PC-3 (cell line): ENCODE data around the gene BCAS3. TPM values are rescaled to one million over a fixed set of nuclear protein-coding genes. Genes with fewer than 3 reads are reported as not detected.

Source experiments
- ATAC-seq: fragments of 200-7000 bp; cut with Tn5 transposase; 2 replicates; pipeline ENCODE4 v1.9.1; 2020; ENCODE audit warnings: mild to moderate bottlenecking, moderate library complexity
- BruUV-seq: library from RNA; stranded (reverse); fragments of 400-500 nt; replicated peaks from 2 replicates; lab custom pipeline; 2021; lab: Mats Ljungman, UMichigan
- CTCF ChIA-PET: fragments of 300-600 bp; sonication (Branson Sonifier 250); formaldehyde crosslinking; loops from one replicate; lab custom pipeline; 2022; ENCODE audit warnings: antibody characterized with exemption; lab: Charles Lee
- POLR2A ChIA-PET: fragments of 300-600 bp; sonication (Branson Sonifier 250); formaldehyde crosslinking; loops from one replicate; lab custom pipeline; 2022; ENCODE audit warnings: antibody characterized with exemption; ENCODE audit not compliant: unreplicated experiment; lab: Charles Lee
- DNase-seq: peaks from one replicate; pipeline ENCODE4 v3.0.0-alpha.2; 2015
- H2AFZ ChIP-seq: fragments of 300-600 bp; sonication (generic); 2 replicates; pipeline ENCODE4 v1.6.0; 2016; ENCODE audit warnings: antibody characterized with exemption, low read length
- H3F3A ChIP-seq: fragments of 300-600 bp; sonication (generic); one replicate; pipeline ENCODE4 v1.6.0; 2017; ENCODE audit warnings: antibody characterized with exemption, low read length, control low read depth, mild to moderate bottlenecking; ENCODE audit not compliant: unreplicated experiment
- H3K27ac ChIP-seq: fragments of 300-600 bp; sonication (generic); 2 replicates; pipeline ENCODE4 v1.5.1; 2016; ENCODE audit warnings: mild to moderate bottlenecking, low read length
- H3K27me3 ChIP-seq: fragments of 300-600 bp; sonication (generic); 2 replicates; pipeline ENCODE4 v1.6.1; 2016; ENCODE audit warnings: low read length, mixed read lengths
- H3K36me3 ChIP-seq: fragments of 300-600 bp; sonication (generic); 2 replicates; pipeline ENCODE4 v1.6.1; 2016; ENCODE audit warnings: low read depth, mixed run types, low read length, mixed read lengths
- H3K4me1 ChIP-seq: fragments of 300-600 bp; sonication (generic); 2 replicates; pipeline ENCODE4 v1.5.1; 2016; ENCODE audit warnings: low read length; ENCODE audit not compliant: insufficient read depth
- H3K4me2 ChIP-seq: fragments of 300-600 bp; sonication (generic); 2 replicates; pipeline ENCODE4 v1.6.0; 2016; ENCODE audit warnings: low read length
- H3K4me3 ChIP-seq: fragments of 300-600 bp; sonication (generic); 2 replicates; pipeline ENCODE4 v1.5.1; 2016; ENCODE audit warnings: mild to moderate bottlenecking, low read length, mixed read lengths
- H3K79me2 ChIP-seq: fragments of 300-600 bp; sonication (generic); 2 replicates; pipeline ENCODE4 v1.6.1; 2017; ENCODE audit warnings: low read length, mixed read lengths
- H3K9ac ChIP-seq: fragments of 300-600 bp; sonication (generic); 2 replicates; pipeline ENCODE4 v1.6.0; 2016; ENCODE audit warnings: mild to moderate bottlenecking, low read length
- H3K9me2 ChIP-seq: fragments of 300-600 bp; sonication (generic); replicated peaks from 2 replicates; pipeline ENCODE4 v1.6.1; 2016; ENCODE audit warnings: mixed run types, low read length, mixed read lengths
- H3K9me3 ChIP-seq: fragments of 300-600 bp; sonication (generic); 2 replicates; pipeline ENCODE4 v1.6.1; 2016; ENCODE audit warnings: low read length, mixed read lengths
- H4K20me1 ChIP-seq: fragments of 300-600 bp; sonication (generic); 2 replicates; pipeline ENCODE4 v1.6.1; 2016; ENCODE audit warnings: low read length, mixed read lengths
- EZH2 ChIP-seq: fragments of 300-600 bp; sonication (generic); IDR thresholded peaks from one replicate; pipeline ENCODE4 v1.6.1; 2017; ENCODE audit warnings: antibody characterized with exemption, mild to moderate bottlenecking, low read length; ENCODE audit not compliant: unreplicated experiment
- EZH2phosphoT487 ChIP-seq: fragments of 300-600 bp; sonication (generic); IDR thresholded peaks from 2 replicates; pipeline ENCODE4 v1.6.1; 2018; ENCODE audit warnings: mild to moderate bottlenecking, antibody characterized with exemption, low read length, borderline replicate concordance
- intact Hi-C: fragments of 100-400 bp; cut with micrococcal nuclease; formaldehyde crosslinking; loops from 2 replicates; pipeline ENCODE4 v1.9.0; 2023
- total RNA-seq: library from RNA; depleted of rRNA; stranded (reverse); fragments of >200 nt; gene quantifications from 2 replicates; pipeline ENCODE4 v1.2.3, GENCODE V29; 2014
- TF ChIP-seq, protein P1 (sequence below): fragments of 300-600 bp; sonication (generic); conservative IDR thresholded peaks from 2 replicates; pipeline ENCODE4 v1.5.1; 2017; ENCODE audit warnings: antibody characterized with exemption, low read depth, mild to moderate bottlenecking, low read length

Gene BCAS3
- total RNA-seq, 1 experiment from 2014 or later = 25.9 TPM

DNA sequence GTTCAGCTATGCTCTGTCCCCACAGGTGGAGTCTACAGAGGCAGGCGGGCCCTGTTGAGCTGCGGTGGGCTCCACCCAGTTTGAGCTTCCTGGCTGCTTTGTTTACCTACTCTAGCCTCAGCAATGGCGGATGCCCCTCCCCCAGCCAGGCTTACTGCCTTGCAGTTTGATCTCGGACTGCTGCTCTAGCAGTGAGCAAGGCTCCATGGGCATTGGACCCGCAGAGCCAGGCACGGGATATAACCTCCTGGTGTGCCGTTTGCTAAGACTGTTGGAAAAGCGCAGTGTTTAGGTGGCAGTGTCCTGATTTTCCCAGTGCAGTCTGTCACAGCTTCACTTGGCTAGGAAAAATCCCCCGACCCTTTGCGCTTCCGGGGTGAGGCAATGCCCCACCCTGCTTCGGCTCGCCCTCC, 89.1 kb downstream of the BCAS3 start:
- ChIA-PET CTCF (no interaction called here), POLR2A (no interaction called here)
- TF ChIP-seq EZH2phosphoT487 (no peak), EZH2 (no peak)
- TF ChIP-seq, protein P1, sequence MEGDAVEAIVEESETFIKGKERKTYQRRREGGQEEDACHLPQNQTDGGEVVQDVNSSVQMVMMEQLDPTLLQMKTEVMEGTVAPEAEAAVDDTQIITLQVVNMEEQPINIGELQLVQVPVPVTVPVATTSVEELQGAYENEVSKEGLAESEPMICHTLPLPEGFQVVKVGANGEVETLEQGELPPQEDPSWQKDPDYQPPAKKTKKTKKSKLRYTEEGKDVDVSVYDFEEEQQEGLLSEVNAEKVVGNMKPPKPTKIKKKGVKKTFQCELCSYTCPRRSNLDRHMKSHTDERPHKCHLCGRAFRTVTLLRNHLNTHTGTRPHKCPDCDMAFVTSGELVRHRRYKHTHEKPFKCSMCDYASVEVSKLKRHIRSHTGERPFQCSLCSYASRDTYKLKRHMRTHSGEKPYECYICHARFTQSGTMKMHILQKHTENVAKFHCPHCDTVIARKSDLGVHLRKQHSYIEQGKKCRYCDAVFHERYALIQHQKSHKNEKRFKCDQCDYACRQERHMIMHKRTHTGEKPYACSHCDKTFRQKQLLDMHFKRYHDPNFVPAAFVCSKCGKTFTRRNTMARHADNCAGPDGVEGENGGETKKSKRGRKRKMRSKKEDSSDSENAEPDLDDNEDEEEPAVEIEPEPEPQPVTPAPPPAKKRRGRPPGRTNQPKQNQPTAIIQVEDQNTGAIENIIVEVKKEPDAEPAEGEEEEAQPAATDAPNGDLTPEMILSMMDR = no peak
- Histone ChIP-seq H4K20me1 (no peaks in the 10 kb centered on the region), H3K4me1 (no peaks in the 10 kb centered on the region), H3K36me3 (no peaks in the 10 kb centered on the region), H3K27me3 (no peaks in the 10 kb centered on the region), H3K9ac (no peak overlapping the region), H3K9me2 (no peaks in the 10 kb centered on the region), H3K9me3 (no peaks in the 10 kb centered on the region), H3K4me2 (no peak overlapping the region), H3K27ac (no peak overlapping the region), H3K79me2 (no peaks in the 10 kb centered on the region), H3F3A (no peaks in the 10 kb centered on the region), H3K4me3 (no peak overlapping the region), H2AFZ (no peak overlapping the region)
- no TSS peak for BruUV-seq
- no peak for DNase-seq
- intact Hi-C loops = no loop called here
- ATAC-seq = no peak

DNA sequence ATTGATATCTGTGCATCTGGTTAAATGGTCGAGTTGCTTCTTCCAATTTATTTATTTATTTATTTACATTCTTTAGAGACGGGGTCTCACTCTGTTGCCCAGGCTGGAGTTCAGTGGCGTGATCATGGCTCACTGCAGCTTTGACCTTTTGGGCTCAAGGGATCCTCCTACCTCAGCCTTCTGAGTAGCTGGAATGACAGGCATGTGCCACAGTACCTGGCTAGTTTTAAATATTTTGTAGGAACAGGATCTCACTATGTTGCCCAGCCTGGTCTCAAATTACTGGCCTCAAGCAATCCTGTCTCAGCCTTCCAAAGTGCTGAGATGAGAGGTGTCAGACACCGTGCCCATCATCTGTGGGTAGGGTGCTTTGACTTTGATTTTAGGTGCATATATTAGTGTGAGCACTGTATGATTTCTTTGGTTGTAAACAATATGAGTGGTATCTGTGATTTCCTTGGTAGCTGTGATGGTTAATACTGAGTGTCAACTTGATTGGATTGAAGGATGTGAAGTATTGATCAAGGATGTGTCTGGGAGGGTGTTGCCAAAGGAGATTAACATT, 90.2 kb downstream of the BCAS3 start:
- Histone ChIP-seq H3F3A (no peaks in the 10 kb centered on the region), H3K4me3 (no peak overlapping the region), H3K4me2 (no peak overlapping the region), H3K27ac (no peak overlapping the region), H3K4me1 (no peaks in the 10 kb centered on the region), H3K36me3 (no peaks in the 10 kb centered on the region), H3K9me3 (no peaks in the 10 kb centered on the region), H3K79me2 (no peaks in the 10 kb centered on the region), H3K27me3 (no peaks in the 10 kb centered on the region), H2AFZ (no peak overlapping the region), H3K9me2 (no peaks in the 10 kb centered on the region), H4K20me1 (no peaks in the 10 kb centered on the region), H3K9ac (no peak overlapping the region)
- DNase-seq (no peak), ATAC-seq (no peak)
- CTCF ChIA-PET = no interaction called here
- intact Hi-C loops = no loop called here
- no peak for TF ChIP-seq EZH2
- no peak for TF ChIP-seq EZH2phosphoT487
- TF ChIP-seq, protein P1 = no peak
- no TSS peak for BruUV-seq
- POLR2A ChIA-PET = no interaction called here

DNA sequence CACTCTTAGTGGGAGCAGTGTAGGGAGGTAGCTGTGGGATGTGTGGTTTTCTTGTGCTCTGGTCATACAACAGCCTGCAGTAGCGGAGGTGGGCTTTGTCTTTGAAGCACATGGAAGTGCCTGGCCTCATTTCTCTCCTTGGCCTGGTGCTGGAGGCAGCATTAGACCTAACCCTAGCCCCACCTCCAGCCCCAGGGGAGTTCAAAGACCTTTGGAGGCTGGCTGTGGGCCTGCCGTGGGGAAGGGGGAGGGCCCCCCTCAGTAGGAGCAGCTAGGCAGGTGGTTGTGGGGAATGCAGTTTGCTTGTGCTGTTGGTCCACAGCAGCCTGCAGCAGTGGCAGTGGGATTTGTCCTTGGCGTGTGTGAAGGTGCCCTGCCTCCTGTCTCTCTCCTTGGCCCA, 91.7 kb downstream of the BCAS3 start:
- intact Hi-C loops = no loop called here
- Histone ChIP-seq H3K27me3 (no peaks in the 10 kb centered on the region), H3K4me1 (no peaks in the 10 kb centered on the region), H3K27ac (no peak overlapping the region), H2AFZ (no peak overlapping the region), H3F3A (no peaks in the 10 kb centered on the region), H4K20me1 (no peaks in the 10 kb centered on the region), H3K79me2 (no peaks in the 10 kb centered on the region), H3K4me3 (no peak overlapping the region), H3K36me3 (no peaks in the 10 kb centered on the region), H3K9me3 (no peaks in the 10 kb centered on the region), H3K9ac (no peak overlapping the region), H3K4me2 (no peak overlapping the region), H3K9me2 (no peaks in the 10 kb centered on the region)
- ChIA-PET CTCF (interaction anchor here (0.7 kb wide), 2 partner anchors 196 to 590 kb away, joined by 3 read pairs; no protein-coding TSS in a partner anchor), POLR2A (no interaction called here)
- no TSS peak for BruUV-seq
- ATAC-seq = no peak
- no peak for DNase-seq
- TF ChIP-seq EZH2phosphoT487 (no peak), EZH2 (no peak)
- TF ChIP-seq, protein P1 = no peak
